ENCODE results near the gene TGFB1I1. TPM values are rescaled to one million over a fixed set of nuclear protein-coding genes. Genes with fewer than 3 reads are reported as not detected.

The TGFB1I1 gene
- total RNA-seq, 1 experiment from 2014 or later: 4.3 TPM

- H3K4me1 Mint-ChIP-seq: peaks cover 2% of the 10 kb centered on the region; the same call in 1 of the 2 replicates
- H3K36me3 Mint-ChIP-seq: peaks cover 15% of the 10 kb centered on the region; the same call in 1 of the 2 replicates
- CTCF ChIA-PET: no interaction called here
- TF ChIP-seq SOX15 (CRISPR knock-in tag; IDR thresholded peaks at IDR 0.05) (no peak), TEAD1 (CRISPR knock-in tag; IDR thresholded peaks at IDR 0.05) (no peak)
- no peak overlapping the region for H3K27ac Mint-ChIP-seq
- DNase-seq (ENCODE audit: low spot score) (no peak), ATAC-seq (no peak)
- H3K9me3 Mint-ChIP-seq: no peaks in the 10 kb centered on the region
- H3K27me3 Mint-ChIP-seq (ENCODE audit: low read depth): no peaks in the 10 kb centered on the region; the same call in 1 of the 2 replicates
- POLR2A ChIA-PET: no interaction called here
- H3K4me3 Mint-ChIP-seq: no peak overlapping the region
Measured at GRCh38 chr16:31464348-31464769, 7.6 kb upstream of the TGFB1I1 start.

GRCh38 chr16:31464781-31465260 lies 7.1 kb upstream of the TGFB1I1 start:
- no peaks in the 10 kb centered on the region; the same call in none of the 2 replicates for H3K27me3 Mint-ChIP-seq (ENCODE audit: low read depth)
- no peaks in the 10 kb centered on the region for H3K9me3 Mint-ChIP-seq
- peaks cover 15% of the 10 kb centered on the region; the same call in 1 of the 2 replicates for H3K36me3 Mint-ChIP-seq
- ChIA-PET POLR2A (no interaction called here), CTCF (no interaction called here)
- no peak overlapping the region for H3K4me3 Mint-ChIP-seq
- no peak overlapping the region for H3K27ac Mint-ChIP-seq
- ATAC-seq (no peak), DNase-seq (ENCODE audit: low spot score) (no peak)
- TF ChIP-seq KAT7 (CRISPR knock-in tag; IDR thresholded peaks at IDR 0.05; ENCODE audit: borderline replicate concordance): no peak
- TF ChIP-seq JUN (CRISPR knock-in tag; IDR thresholded peaks at IDR 0.05): no peak
- TF ChIP-seq TEAD4 (CRISPR knock-in tag; IDR thresholded peaks at IDR 0.05): no peak
- no peak for TF ChIP-seq SMAD3 (CRISPR knock-in tag; IDR thresholded peaks at IDR 0.05; ENCODE audit: borderline replicate concordance)
- no peak for TF ChIP-seq SMAD4 (CRISPR knock-in tag; IDR thresholded peaks at IDR 0.05)
- no peak for TF ChIP-seq CBFB (CRISPR knock-in tag; IDR thresholded peaks at IDR 0.05; ENCODE audit: low read depth)
- TF ChIP-seq ZNF423 (CRISPR knock-in tag; IDR thresholded peaks at IDR 0.05): no peak
- TF ChIP-seq ARID4B (CRISPR knock-in tag; IDR thresholded peaks at IDR 0.05; ENCODE audit: borderline replicate concordance): no peak
- peaks cover 2% of the 10 kb centered on the region; the same call in 1 of the 2 replicates for H3K4me1 Mint-ChIP-seq

GRCh38 chr16:31465788-31466370 lies 6.1 kb upstream of the TGFB1I1 start:
- Mint-ChIP-seq H3K27me3 (ENCODE audit: low read depth) (peaks cover 7% of the 10 kb centered on the region), H3K4me3 (no peak overlapping the region), H3K36me3 (peaks cover 15% of the 10 kb centered on the region; the same call in 1 of the 2 replicates), H3K27ac (no peak overlapping the region), H3K4me1 (no peaks in the 10 kb centered on the region), H3K9me3 (no peaks in the 10 kb centered on the region)
- TF ChIP-seq AFF4 (CRISPR knock-in tag; IDR thresholded peaks at IDR 0.05; ENCODE audit: borderline replicate concordance): no peak
- no peak for ATAC-seq
- no peak for DNase-seq (ENCODE audit: low spot score)
- ChIA-PET POLR2A (no interaction called here), CTCF (interaction anchor here (0.6 kb wide), 1 partner anchor 63 kb away, joined by 3 read pairs; no protein-coding TSS in a partner anchor)

Measured in WTC11 (cell line).